Stimulated activated CD4-positive, alpha-beta T cell treated with anti-CD3 and anti-CD28 coated beads, Interleukin-4, amount 100 ng/mL, for 1 hour (primary cell): Measurements from ENCODE around the gene TLE4.
"Not testable (repeated sequence)": the region's sequence is repeated elsewhere in the genome, so short reads cannot be mapped to it uniquely, and the experiment has no call there.

ENCODE experiments used
- DNase-seq: peaks from one replicate; pipeline ENCODE4 v3.0.0-alpha.2; 2020

The TLE4 gene

DNA sequence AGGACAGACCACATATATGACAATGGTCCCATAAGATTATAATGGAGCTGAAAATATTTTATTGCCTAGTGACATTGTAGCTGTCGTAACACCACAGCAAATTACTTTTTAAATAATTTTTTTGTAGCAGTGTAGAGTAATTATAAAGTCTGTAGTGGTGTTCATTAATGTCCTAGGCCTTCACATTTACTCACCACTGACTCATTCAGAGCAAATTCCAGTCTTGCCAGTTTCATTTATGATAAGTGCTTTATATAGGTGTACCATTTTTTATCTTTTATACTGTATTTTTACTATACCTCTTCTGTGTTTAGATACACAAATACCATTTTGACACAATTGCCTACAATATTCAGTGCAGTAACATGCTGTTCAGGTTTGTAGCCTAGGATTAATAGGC, 67.6 kb downstream of the TLE4 start:
- DNase-seq: no peak

DNA sequence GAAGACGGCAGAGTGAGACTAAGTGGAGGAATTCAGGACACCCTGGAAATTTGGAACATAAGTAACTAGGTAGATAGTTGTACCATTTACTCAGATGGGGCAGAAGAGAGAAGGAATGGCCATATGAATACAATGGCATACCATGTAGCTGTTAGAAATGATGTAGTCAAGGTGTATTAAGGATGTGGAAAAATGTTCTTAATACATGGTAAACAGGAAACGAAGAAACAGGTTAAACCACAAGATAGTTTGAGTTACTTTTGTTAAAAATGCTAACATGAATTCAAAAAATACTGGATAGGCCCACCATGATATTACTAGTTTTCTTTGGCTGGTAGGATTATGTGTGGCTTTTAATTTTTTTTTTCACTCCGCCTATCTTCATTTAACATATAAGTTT, 68.3 kb downstream of the TLE4 start:
- DNase-seq: not testable (repeated sequence)

DNA sequence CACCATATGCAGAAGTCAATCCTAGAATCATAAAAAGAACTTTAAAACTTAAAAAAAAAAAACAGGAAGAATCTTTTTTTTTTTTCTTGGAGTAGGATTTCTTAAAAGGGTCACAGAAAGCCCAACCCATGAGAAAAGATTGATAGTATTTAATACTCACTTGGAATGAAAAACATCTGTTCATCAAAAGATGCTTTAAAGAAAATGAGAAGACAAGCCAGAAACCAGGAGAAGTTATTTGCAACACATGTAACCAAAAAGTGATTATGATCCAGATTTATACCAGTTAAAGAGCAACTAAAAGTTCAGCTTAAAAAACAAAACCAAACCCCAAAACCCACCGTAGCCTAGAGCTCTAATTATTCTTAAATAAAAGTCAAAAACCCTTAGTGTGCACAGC, 69.3 kb downstream of the TLE4 start:
- DNase-seq: no peak

DNA sequence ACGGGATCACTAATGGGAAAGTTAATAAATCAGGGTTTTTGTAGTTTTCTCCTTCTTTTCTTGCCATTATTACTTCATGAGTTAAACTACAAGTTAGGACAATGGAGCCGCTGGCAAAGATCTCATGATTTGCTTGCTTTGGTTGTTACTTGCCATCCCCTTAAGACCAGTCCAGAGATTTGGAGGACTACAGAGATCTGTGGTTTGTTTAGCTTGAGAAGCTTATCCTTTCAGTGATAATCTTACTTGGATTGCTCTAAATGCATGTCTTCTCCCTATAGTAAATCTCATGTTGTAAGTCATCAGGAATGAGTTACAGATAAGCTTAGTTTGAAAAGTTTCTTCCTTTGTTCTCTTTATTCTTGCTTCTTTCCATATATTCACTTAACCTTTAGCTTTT, 70.9 kb downstream of the TLE4 start:
- no peak for DNase-seq

DNA sequence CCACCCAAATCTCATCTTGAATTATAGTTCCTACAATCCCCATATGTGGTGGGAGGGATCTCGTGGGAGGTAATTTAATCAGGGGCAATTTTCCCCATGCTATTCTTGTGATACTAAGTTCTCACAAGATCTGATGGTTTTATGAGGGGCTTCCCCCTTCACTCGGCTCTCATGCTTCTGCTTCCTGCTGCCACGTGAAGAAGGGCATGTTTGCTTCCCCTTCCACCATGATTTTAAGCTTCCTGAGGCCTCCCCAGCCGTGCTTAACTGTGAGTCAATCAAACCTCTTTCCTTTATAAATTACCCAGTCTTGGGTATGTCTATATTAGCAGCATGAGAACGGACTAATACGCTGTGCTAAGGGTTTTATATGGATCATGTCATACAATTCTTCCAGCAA, 72.3 kb downstream of the TLE4 start:
- DNase-seq: no peak

DNA sequence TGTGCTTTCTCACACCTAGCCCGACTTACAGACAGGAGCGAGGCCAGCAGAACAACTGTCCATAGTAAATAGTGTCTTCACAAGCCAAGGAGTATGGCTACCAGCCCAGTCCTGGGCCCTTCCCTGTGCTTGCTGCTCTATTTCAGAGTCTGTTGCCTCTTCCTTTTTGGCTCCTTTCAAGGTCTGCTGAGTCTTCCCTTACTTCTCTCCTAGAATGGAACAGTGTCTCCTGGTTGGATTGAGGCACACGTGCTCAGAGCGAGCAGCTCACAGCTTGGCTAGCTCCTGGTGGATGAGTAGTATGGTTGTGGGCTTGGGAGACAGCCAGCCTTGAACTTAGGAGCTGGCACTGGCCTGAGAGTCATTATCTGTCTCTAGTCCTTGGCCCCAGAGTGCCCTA, 72.8 kb downstream of the TLE4 start:
- no peak for DNase-seq

DNA sequence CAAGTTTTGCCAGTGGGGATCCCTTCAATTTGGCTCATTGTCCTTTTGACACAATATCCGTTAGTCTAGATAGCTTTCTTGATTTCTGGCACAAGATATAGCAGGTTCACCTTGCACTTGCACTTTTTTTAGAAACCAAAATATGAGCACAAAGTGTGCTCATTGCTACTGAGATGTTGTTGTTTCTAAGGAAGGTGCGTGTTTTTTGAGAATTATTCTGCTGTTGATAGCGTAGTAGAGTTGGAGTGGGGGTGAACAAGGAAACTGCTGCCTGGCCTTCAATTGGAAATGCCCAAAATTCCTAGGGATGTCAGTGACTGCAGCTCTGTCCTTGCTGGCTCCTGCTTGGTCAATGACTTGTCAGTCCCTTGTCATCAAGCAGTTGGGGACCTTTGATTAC, 73.3 kb downstream of the TLE4 start:
- DNase-seq: no peak

DNA sequence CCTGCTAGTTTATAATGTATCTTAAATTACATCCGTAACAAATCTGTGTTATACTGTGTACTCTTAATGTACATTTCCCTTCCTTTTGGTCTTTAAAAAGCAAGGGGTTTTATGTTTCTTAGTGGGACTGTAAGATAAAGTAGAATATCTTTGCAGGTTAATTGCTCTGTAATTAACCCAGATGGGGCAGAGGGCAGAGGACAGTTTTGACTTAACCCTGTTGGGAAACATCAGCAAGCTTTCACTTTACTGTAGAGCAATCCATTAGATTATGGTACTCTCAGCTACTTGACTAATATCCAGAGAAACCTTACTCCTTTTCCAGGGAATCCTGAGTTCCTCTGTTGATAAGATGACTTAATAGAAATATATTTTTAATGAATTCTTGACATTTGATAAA, 74.3 kb downstream of the TLE4 start:
- no peak for DNase-seq

DNA sequence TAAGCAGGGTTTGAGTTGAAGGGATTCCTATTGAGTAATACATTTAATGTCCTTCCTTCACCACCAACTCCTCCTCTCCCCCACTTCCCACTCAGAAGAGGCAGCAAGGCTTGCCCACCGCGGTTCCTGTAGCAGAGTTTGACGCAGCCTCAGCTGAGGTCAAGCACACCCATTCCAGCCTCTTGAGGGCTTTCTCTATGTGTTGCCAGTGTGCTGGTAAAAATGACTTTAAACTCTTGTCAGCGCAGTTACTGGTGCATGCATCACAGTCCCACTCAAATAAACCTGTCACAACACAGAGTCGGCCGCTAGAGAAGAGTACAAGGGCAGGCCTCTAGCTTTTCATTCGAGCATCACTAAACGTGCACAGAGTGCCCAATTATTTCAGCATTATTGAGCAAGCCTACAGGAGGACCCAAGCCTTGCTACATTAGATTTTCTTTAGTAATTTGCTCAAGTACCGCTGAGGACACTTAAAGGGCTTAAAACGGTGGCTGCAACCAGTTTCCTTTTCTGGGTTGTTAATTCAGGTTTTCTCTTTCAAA, 79.6 kb downstream of the TLE4 start:
- no peak for DNase-seq

DNA sequence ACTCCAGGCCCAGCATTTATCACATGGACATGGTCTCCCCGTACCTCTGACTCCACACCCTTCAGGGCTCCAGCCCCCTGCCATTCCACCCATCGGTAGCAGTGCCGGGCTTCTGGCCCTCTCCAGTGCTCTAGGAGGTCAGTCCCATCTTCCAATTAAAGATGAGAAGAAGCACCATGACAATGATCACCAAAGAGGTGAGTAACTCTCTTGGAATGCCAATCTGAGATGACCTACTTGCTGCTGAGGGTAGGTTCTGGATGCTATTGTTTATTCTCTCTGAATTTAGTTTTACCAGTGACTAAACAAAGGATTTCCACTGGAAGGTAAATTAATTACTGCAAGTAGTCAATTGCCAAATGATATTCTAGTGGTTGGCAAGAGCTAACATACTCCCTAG, 80.8 kb downstream of the TLE4 start:
- no peak for DNase-seq

DNA sequence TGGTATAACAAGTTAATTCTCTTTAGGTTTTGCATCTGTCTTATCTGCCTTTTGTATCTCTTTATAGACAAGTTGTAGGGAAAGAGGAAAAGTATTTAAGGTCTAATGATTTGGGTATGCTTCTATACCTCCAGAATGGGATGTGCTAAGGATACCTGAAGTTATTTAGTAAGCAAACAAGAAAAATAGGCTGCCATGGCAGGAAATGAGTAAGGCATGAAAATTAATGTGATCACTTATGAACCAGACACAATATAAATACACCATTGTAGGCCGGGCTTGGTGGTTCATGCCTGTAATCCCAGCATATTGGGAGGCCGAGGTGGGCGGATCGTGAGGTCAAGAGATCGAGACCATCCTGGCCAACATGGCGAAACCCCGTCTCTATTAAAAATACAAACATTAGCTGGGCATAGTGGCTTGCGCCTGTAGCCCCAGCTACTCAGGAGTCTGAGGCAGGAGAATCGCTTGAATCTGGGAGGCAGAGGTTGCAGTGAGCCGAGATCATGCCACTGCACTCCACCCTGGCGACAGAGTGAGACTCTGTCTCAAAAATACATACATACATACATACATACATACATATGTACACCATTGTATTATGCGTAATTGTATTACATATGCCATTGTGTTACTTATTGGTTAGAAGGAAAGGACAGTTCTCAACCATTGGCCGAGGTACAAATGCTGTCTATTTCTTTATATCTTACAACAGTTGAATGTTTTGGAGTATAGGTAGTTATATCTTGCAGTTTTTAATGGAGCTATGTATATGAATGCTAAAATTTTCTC, 83.0 kb downstream of the TLE4 start:
- not testable (repeated sequence) for DNase-seq

DNA sequence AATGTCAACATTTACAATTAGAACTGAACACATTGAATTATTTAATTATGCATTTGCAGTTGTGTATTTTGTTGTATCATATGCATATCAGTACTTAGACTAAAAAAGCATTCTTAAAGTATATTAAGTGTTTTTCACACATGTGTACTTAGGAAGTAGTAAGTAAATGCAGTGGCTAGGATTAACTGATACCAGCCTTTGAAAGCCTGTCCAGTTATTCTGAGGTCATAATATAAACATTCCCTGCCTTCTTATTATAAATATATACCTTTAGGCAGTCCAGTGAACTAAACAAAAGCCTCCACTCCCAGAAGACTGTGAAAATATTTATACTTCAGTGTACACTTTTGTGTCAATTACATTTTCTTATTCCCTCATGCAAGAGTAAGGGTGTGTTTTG, 83.8 kb downstream of the TLE4 start:
- no peak for DNase-seq

DNA sequence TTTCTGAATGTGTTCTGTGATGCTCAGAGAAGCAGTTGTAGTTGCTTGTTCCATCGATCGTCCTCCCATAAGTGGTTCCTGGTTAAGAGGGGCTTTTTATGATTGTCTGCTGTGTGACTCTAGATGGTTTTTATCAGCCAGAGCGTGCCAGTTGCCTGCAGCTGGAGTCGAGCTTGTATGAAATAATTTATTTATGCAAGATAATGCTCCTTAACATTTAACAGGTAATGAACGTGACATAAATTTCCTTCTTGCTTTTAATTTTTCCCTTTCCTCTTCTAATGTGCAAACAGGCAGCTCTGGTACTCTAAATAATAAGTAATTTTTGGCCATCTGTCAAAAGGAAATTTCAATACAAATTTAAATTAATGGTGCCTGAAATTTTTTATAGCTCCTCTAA, 84.4 kb downstream of the TLE4 start:
- DNase-seq: no peak

DNA sequence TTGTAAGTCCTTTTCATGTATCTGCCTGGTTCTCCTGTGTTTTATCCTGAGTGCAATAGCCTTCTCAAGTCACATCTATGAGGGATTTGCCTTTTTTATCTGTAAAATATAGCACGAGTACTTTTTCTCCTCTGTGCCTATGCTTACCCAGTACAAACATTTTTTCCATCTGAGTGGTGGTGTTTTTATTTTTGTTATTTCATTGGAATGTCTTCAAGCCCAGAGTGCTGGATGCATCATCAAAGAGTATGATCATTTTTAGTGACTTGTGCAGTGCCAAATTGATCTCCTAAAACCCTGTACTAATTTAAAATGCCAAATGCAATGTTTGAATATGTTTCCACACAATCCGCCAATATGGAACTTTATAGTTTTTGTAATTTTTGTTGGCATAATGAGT, 86.1 kb downstream of the TLE4 start:
- DNase-seq: no peak

DNA sequence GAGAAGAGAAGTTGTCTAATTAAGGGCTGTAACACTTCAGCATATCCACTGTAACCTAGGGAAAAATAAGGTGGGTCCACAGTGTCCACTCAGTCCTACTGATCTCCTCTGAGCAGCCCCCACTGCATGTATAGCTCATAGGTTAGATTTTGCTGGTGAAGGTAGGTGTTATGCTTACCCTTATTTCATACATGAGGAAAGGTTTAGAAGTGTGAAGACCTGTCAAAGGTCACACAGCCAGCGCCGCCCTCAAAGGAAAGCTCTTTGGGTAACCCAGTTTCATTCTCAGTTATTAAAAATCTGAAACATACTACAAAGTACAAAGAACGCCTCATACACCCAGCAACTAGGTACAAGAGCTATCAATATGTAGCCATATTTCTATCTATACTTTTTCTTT, 87.2 kb downstream of the TLE4 start:
- DNase-seq: no peak

DNA sequence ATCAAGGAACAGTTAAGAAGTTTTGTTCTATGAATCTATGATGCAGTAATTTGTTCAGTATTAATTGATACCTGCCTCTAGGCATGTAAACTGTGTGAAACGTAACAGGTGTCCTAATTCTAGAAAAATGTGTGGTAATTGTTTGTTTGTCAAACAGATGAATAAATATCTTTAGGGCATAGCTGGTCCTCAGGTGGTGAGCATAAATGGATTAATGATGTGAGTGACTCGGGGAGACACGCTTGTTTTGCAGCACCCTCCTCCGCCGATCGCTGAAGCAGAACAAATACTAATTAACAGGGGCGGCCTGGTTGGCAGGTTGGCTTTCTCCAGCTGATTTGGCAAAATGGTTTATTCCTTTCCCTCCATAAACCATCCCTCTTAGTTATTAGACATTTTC, 88.8 kb downstream of the TLE4 start:
- DNase-seq: no peak

DNA sequence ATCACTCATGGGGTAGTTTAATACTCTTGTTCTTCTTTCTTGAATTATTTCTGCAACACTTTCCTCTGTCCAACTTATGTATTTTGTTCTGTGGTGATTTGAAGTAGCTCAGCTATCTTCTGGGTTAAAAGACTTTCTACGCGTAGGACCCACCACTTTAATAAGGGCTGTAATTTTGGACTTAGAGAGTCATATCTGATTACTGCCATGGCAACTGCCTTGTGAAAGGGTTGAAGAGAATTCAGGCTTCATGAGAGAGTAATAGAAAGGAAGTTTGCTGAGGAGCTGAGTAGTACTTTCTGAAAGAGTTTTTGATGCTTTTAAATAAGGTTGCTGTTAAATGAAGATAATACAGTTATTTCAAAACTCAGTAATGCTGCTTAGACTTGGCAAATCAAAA, 89.5 kb downstream of the TLE4 start:
- no peak for DNase-seq

DNA sequence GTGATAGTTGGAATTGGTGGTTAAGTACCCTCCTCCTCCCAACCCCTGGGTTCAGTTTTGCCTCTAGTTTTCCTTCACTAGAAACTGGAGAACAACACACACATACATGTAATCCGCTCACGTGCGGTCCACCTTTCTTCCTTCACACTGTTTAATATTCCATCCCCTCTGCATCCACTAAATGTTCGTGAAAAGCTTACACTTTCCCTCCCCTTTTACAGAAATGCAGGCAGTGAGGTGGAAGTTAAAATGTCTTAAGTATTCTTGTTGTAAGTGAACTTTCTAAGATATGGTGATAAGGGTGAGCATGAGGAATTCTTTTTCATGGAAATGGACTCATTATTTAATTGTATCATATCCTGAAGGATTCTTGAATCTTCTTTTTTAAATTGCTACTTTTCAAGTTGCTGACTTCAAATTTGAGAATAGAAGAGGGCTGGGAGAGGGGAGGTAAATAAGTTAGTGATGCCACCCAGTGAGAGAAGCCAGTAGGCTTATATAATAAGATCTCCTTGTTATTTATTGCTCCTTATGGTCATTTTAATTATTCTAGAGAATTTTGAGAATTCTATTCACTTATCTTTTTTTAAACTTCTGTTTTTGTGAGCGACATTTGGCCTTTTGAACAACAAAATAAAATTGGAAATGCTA, 90.2 kb downstream of the TLE4 start:
- no peak for DNase-seq

DNA sequence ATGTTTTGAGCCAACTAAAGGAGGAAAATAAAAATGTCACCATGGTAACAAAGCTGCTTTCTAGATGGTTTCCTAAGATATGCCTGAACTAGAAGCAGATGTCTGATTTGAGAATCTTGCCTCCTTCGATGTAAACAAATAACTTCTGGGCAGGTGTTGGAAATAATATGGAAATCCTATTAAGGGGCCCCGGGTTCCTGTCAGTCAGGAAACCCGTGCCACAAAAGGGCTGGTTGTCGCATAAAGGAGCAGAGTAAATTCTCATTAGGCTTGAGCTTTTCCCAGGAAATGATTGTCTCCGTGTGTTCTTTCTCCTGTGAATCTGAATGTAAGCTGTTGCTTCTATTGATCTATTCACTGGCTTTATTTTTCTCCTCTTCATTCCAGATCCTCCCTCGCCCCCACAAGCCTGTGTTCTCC, 90.8 kb downstream of the TLE4 start:
- DNase-seq: no peak

DNA sequence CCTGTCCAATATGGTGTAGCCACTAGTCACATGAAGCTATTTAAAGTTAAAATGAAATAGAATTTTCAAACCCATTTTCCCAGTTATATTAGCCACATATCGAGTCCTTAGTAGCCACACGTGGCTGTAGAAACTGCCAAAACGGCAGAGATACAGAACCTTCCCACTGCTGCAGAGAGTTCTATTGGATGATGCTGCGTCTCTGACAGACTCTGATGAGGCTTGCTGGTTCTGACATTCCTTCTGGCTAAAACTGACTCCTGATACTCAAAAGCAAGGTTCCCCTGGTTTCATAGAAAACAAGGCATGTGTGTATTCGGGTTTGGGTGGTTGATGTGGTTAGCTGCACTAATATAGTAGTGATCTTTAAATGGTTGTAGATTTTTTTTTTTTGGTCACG, 91.5 kb downstream of the TLE4 start:
- no peak for DNase-seq

DNA sequence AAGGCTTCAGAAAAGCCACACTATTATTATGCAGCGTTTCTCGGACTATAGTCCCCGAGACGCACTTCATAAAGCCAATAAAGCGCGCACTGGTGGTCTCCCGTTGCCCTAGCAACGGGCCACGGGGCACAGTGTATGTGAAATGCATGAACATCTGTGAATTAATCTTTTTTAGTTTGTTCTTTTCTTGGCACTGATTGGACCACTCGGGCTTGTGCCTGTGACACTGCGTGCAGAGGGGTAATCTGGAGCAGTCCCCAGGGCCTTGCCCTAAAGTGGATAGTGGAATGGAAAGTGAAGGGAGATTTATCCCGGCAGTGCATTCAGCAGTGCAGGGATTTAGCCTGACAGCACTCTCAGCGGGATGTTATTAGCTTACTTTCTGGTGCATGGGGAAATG, 92.1 kb downstream of the TLE4 start:
- no peak for DNase-seq

DNA sequence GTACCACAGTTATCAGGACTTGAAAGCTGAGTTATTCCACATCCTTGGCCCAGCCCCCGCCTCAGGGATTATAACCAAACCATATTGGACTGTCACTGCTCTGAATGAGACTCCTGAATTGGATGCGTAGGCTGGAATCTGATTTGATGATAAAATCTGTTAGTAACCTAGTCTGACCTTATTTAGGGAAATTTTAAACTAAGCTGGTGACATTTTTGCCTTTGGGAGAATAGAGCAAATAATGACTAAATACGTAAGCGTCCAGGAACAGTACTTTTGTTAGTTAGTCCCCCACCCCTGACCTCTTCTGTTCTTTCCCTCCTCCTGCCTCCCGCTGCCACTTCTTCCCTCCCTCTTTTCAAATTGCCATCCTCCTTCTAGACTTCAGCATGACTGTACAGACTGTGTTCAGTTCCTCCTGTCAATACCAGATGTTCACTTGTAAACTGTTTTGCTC, 92.6 kb downstream of the TLE4 start:
- DNase-seq: no peak

DNA sequence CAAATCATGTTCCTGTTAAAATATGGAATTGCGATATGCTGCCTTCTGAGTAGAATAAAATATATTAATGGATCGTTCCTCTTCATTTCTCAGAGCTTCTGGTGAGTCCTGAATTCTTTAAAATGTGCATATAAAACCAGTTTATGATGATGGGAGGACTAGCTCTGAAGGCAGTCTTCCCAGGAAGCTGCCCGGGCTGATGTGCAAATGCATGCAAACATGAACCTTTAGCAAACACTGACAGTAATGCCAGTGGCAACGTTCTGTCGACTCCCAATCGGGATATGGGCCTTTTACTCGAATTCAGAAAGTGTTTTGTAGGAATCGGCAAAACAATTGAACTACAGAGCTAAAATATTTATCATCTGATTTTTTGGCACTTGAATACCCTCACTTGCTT, 93.6 kb downstream of the TLE4 start:
- DNase-seq: no peak

DNA sequence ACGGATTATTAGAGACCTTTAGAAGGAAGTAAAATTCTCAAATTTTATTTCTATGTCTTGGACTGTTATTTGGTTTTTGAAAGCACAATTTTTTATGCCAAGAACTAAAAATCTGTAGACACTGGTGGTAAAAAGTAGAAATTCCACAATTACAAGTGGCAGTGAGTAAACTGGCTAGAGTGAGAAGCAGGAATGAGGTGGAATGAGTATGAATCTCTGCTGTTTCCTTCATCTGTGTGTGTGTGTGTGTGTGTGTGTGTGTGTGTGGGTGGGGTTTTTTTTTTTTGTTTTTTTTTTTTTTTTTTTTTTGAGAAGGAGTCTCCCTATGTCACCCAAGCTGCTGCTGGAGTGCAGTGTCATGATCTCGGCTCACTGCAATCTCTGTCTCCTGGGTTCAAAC, 94.2 kb downstream of the TLE4 start:
- DNase-seq: no peak

DNA sequence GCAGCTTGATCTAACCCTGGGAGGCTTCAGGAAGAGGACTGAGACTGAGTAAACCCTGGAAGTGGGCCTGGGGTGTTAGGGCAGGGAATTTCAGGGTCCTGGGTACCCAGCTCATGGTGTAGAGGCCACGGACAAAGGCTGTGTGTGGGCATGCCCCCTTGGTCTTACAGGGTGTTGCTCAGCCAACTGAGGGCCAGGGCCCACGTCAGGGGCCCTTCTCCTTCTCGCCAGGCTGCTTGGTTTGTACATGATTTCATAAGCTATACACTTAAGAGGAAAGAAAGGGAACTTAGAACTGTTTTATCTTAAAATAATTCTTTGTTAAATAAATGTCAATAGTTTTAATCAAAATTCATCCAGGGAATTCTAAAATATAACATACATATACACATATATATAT, 95.4 kb downstream of the TLE4 start:
- no peak for DNase-seq
